Mucosa of descending colon (tissue), 3 donors: ENCODE measurements around the gene FBXO9. TPM values are rescaled to one million over a fixed set of nuclear protein-coding genes. Genes with fewer than 3 reads are reported as not detected.
"Not testable (repeated sequence)": the region's sequence is repeated elsewhere in the genome, so short reads cannot be mapped to it uniquely, and the experiment has no call there.

Experiments used
- ATAC-seq: fragments of 200-7000 bp; cut with Tn5 transposase; one replicate; pipeline ENCODE4 v1.9.1; 2020; ENCODE audit warnings: mild to moderate bottlenecking, moderate library complexity
- DNase-seq, 3 donors: peaks; one replicate each; pipeline ENCODE4 v3.0.0-alpha.2; 2020
- H3K36me3 ChIP-seq: fragments of 200-600 bp; one replicate; pipeline ENCODE4 v1.8.0; 2021; ENCODE audit warnings: low read depth, mild to moderate bottlenecking
- H3K4me1 ChIP-seq: fragments of 200-600 bp; one replicate; pipeline ENCODE4 v1.8.0; 2021; ENCODE audit warnings: low read depth, mild to moderate bottlenecking
- H3K4me3 ChIP-seq: fragments of 200-600 bp; one replicate; pipeline ENCODE4 v1.8.0; 2021; ENCODE audit warnings: mild to moderate bottlenecking
- H3K9me3 ChIP-seq: fragments of 200-600 bp; one replicate; pipeline ENCODE4 v1.8.0; 2021; ENCODE audit warnings: mild to moderate bottlenecking
- intact Hi-C, 2 donors: fragments of 100-400 bp; cut with DNase I in 1 of 2; cut with micrococcal nuclease in 1 of 2; formaldehyde crosslinking; loops; one replicate each; pipeline versions ENCODE4 v1.11.0 to v1.11.1; 2022; cut with DNase I, micrococcal nuclease
- total RNA-seq, 3 donors: library from RNA; stranded (reverse); fragmentation: NEBNext Ultra II Directional in 2 of 3; extraction: Animal tissue kit (Norgen Biotek cat#: 25700) in 2 of 3; gene quantifications; one replicate each; pipeline versions ENCODE4 v1.2.1 to v1.2.4, GENCODE V29; 2021 to 2023
- TF ChIP-seq, protein P1 (sequence below): fragments of 200-600 bp; IDR thresholded peaks from one replicate; pipeline ENCODE4 v1.8.0; 2022; ENCODE audit warnings: antibody characterized with exemption, mild to moderate bottlenecking
- donor health status: DM: no; HTN: no; CAD: no; lungs with moderate emphysema.
- donor health status: DM: no; HTN: no; CAD: no.
- donor health status: DM: no; HTN: yes; CAD: no.

FBXO9 gene
- total RNA-seq, 3 donors from 2014 or later, result 80.3 to 100 (median 80.4) TPM

DNA sequence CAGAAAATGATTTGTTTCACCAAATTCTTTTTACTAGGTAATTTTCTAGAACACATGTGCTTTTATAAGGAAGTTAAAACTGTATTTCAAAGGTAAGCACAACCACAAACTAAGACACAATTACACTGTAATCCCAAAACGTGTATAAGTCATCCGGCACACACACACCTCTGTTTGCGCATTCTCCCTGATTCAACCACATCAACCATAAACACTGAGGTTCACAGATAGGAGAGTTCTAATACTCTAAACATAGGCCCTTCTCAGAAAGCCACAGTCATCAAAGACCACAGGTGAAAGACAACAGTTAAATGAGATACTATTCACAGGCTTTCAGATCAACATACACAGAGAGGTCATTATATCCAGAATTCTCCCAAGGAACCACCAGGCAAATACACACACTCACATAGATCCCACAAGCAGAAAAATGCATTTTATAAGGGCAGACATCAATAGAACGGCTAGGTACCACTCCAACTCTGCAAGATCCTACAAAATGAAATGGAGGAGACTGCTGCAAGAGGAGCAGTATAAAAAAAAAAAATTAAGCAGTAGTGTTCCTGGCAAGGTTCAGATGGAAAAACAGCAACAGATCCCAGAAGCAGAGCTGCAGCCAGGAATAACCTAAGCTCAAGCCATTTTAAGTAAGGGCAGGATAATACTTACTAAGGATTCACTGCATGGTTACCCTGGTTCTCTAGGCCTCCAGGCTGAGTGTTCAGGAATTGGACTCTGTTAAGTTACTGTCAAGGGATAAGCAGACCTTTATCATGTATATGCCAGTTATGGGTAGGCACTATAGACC lies 6.6 kb upstream of the FBXO9 start:
- Histone ChIP-seq H3K4me1 (peaks cover 35% of the 10 kb centered on the region), H3K4me3 (no peak overlapping the region), H3K36me3 (no peaks in the 10 kb centered on the region), H3K9me3 (no peaks in the 10 kb centered on the region)
- intact Hi-C loops, result no loop called here
- ATAC-seq (peak; percentile 43), DNase-seq (no peak)
- TF ChIP-seq, protein P1, sequence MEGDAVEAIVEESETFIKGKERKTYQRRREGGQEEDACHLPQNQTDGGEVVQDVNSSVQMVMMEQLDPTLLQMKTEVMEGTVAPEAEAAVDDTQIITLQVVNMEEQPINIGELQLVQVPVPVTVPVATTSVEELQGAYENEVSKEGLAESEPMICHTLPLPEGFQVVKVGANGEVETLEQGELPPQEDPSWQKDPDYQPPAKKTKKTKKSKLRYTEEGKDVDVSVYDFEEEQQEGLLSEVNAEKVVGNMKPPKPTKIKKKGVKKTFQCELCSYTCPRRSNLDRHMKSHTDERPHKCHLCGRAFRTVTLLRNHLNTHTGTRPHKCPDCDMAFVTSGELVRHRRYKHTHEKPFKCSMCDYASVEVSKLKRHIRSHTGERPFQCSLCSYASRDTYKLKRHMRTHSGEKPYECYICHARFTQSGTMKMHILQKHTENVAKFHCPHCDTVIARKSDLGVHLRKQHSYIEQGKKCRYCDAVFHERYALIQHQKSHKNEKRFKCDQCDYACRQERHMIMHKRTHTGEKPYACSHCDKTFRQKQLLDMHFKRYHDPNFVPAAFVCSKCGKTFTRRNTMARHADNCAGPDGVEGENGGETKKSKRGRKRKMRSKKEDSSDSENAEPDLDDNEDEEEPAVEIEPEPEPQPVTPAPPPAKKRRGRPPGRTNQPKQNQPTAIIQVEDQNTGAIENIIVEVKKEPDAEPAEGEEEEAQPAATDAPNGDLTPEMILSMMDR, result no peak

DNA sequence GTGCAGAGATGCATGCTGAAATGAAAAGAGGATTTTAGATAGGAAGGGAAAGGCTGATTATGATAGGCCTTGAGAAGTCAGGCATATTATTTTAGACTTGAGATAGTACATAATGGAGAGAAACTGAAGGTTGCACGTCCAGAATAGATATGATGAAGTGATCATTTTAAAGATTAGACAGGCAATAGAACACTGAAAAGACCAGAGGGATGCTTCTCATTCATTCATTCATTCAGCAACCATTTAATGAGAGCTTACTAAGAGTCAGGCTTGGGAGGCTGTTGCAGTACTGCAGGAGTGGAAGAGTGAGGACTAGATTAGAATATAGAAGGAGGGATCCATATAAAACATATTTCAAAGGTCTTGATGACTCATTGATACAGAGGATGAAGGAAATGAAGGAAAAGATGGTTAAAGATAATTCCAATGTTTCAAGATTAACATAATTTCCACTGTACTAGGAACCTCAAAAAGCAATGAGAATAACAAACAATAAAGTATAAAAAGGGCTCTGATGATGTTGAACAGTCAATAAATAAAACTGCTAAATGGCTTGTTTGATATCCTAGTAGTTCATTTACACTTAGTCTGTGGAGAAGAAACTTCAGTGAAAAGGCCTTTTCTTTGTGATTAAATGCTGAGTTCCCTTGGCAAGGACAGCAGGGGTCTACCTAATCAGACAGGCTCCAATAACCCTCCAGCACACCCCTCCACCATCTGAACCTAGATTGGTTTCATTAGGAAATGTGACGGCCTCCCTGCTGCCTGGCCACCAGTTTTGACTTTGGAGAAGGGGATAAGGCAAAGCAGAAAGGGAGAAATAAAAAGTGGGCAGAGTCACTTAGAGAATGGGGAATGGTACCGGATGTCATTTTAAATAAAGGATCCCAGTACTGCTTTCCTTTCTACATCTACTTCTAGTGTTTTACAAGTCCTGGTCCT lies 5.3 kb upstream of the FBXO9 start:
- intact Hi-C loops, result no loop called here
- TF ChIP-seq, protein P1, result no peak
- Histone ChIP-seq H3K4me3 (no peak overlapping the region), H3K4me1 (peaks cover 40% of the 10 kb centered on the region), H3K36me3 (no peaks in the 10 kb centered on the region), H3K9me3 (no peaks in the 10 kb centered on the region)
- ATAC-seq, result no peak
- no peak for DNase-seq

DNA sequence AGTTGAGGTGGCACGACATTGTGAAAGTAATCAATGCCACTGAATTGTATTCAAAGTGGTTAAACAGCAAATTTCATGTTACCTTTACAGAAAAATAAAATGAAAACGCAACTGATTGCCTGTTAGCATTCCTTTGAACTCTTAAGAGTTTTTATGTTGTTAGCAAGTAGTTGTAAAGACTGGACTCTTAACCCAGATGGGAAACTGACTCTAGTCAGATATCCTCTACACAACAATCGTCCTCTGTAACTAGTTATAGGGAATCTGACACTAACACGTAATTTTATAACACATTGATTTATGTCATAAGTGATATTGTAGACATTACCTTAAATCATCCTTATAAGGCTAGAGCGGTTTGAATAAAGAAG lies 3.0 kb upstream of the FBXO9 start:
- Histone ChIP-seq H3K4me1 (peaks cover 34% of the 10 kb centered on the region), H3K4me3 (no peak overlapping the region), H3K36me3 (no peaks in the 10 kb centered on the region), H3K9me3 (no peaks in the 10 kb centered on the region)
- TF ChIP-seq, protein P1, result no peak
- ATAC-seq, result no peak
- intact Hi-C loops, result no loop called here
- DNase-seq, result no peak

DNA sequence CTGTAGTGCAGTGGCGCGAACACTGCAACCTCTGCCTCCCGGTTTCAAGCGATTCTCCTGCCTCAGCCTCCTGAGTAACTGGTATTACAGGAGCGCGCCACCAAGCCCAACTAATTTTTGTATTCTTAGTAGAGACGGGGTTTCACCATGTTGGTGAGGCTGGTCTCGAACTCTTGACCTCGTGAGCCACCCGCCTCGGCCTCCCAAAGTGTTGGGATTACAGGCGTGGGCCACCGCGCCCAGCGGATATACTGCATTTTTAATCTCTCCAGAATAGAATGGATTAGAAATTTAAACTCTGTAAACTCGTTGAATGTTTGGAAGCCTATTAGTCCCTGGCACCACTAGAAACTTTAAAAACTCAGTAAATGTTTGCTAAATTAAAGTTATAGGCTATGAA lies 949 bp upstream of the FBXO9 start:
- ATAC-seq, intact Hi-C loops, H3K36me3 ChIP-seq, H3K4me3 ChIP-seq, H3K9me3 ChIP-seq: not testable (repeated sequence)
- H3K4me1 ChIP-seq, result peaks cover 25% of the 10 kb centered on the region
- DNase-seq, result peak; percentile 26 to 66 (median 55)

DNA sequence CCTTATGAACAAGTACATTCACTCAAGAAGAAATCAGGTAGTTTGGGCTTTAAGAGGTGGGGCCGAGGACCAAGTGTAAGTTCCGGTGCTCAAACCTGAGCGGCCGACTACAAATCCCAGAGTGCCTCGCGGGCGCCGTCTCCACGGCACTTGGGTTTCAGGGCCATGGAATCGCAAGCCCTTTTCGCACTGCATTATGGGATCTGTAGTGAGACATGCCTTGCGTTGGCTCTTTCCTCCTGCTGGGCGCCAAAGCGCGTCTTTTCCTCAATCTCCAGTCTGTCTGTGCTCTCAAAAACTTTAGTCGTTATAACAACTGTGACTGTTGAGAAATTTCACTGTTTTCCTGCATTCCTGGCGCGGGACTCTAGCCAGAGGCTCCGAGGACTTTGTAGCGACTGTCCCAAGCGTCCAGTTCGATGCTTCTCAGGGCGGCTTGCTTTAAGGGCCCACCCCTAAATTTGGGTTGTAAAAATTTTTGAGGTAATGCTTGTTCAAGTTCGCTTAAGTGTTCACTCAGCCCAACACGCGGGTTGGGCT lies 408 bp upstream of the FBXO9 start:
- no peaks in the 10 kb centered on the region for H3K9me3 ChIP-seq
- DNase-seq, result peak; percentile 96 to 99 (median 98)
- H3K4me3 ChIP-seq, result peak overlapping the region; percentile 89
- no peaks in the 10 kb centered on the region for H3K36me3 ChIP-seq
- TF ChIP-seq, protein P1, result no peak
- peaks cover 21% of the 10 kb centered on the region for H3K4me1 ChIP-seq
- ATAC-seq, result peak; percentile 88
- intact Hi-C loops, result no loop called here

DNA sequence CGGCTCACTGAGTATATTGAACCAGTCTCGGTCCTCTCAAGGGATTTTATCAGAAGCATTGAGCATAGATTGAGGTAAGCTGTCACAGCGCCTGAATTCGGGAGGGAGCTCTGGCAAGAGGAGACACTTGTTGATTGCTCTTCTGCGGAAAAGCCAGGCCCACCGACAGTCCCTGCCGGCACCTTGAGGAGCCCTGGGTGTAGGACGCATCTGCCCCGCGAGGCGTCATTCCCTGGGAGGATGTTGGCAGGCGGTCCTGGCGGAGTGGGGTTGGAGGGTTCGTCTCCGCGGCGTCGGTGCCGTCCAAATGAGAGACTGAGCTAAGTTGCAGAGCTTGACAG lies 843 bp downstream of the FBXO9 start:
- TF ChIP-seq, protein P1, result no peak
- Histone ChIP-seq H3K4me1 (peaks cover 15% of the 10 kb centered on the region), H3K36me3 (no peaks in the 10 kb centered on the region), H3K9me3 (no peaks in the 10 kb centered on the region), H3K4me3 (peak overlapping the region; percentile 89)
- DNase-seq, result peak; percentile 41 to 77 (median 69)
- intact Hi-C loops, result no loop called here
- peak; percentile 5 for ATAC-seq
